Left renal cortex interstitium (tissue), 4 donors: ENCODE results near the gene DNAJC2. TPM values are rescaled to one million over a fixed set of nuclear protein-coding genes. Genes with fewer than 3 reads are reported as not detected.
"Not testable (repeated sequence)": the region's sequence is repeated elsewhere in the genome, so short reads cannot be mapped to it uniquely, and the experiment has no call there.

Experiments
- DNase-seq, 4 donors: peaks; one replicate each; pipeline ENCODE4 v3.0.0-alpha.2; 2013; ENCODE audit warnings: low read depth in 4 of 4, low spot score in 2 of 4, missing footprints in 1 of 4
- polyA plus RNA-seq, 4 donors: library from polyadenylated mRNA; unstranded; fragments of 120-200 nt; gene quantifications; one replicate each; pipeline ENCODE4 v1.2.1, GENCODE V29; 2013; ENCODE audit not compliant: insufficient read length in 4 of 4

Gene DNAJC2
- polyA plus RNA-seq, 4 donors, result 41.3 to 53.7 (median 51.3) TPM

DNA sequence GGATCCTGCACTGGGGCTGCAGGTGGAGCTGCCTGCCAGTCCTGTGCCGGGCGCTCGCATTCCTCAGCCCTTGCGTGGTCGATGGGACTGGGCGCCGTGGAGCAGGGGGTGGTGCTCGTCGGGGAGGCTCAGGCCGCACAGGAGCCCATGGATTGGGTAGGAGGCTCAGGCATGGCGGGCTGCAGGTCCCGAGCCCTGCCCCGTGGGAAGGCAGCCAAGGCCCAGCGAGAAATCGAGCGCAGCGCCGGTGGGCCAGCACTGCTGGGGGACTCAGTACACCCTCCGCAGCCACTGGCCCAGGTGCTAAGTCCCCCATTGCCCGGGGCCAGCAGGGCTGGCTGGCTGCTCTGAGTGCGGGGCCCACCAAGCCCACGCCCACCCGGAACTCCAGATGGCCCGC lies 69.7 kb downstream of the DNAJC2 start:
- DNase-seq, result not testable (repeated sequence)

DNA sequence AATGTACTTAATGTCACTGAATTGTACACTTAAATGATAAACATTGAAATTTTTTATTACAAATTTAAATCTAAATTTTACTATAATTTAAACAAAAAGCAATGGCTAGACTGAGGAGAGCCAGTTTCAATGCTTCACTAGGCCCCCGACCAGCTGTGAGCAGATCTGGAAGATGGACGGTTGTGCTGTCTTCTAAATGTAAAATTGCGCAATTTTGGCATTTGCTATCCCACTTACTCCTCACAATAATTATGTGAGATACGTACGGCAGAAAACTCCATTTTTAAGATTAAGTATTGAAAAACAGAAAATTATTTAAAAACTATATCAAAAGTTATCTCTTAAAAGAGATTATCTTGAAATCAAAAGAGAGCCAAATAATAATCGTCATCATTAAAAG lies 71.2 kb downstream of the DNAJC2 start:
- not testable (repeated sequence) for DNase-seq

DNA sequence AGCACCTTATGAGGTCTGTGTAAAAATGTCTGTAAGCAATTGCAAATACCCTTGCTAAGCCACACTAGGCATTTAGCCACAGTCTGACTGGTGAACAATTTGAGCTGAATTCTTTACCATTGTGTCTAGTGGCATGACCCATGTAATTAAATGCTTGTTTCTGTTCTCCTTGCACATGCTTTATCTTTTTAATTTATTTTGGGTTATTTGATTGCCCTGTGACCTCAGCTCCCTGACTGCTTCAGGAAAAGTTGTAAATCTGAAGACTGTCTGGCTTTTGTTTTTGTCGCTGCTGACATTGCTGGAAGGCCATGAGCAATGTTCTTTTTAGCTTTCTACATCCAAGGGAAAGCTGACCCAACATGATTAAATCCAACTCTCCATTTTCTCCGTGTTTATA lies 78.3 kb downstream of the DNAJC2 start:
- not testable (repeated sequence) for DNase-seq

DNA sequence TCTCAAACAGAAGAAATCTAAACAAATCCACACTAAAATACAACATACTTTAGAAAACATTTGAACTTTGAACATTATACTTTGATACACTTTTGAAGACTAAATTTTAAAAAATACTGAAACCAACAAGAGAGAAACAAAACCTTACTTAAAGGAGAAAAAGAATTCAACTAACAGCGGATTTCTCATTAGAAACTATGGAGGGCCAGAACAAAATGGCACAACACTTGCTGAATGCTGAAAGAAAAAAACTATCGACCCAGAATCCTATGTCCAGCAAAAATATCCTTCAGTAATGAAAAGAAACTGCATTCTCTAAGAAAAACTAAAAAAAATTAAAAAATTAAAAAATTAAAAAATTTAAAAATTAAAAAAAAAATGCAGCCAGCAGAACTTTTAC lies 80.5 kb downstream of the DNAJC2 start:
- not testable (repeated sequence) for DNase-seq

Other genes with a start within 250 kb of the DNAJC2 start
- 10 to 100 TPM; 27.0 to 50.5 (median 38.9) TPM for gene NAPEPLD, start 195.7 kb downstream of the DNAJC2 start, polyA plus RNA-seq
- 100 to 1,000 TPM in 2 of 4 donors, 10 to 100 TPM in 2; 83.8 to 118 (median 102) TPM for gene PMPCB, start 47.3 kb downstream of the DNAJC2 start, polyA plus RNA-seq
- 100 to 1,000 TPM in 3 of 4 donors, 10 to 100 TPM in 1; 99.0 to 127 (median 114) TPM for gene PSMC2, start 2.9 kb upstream of the DNAJC2 start, polyA plus RNA-seq
- under 1 TPM; 0.17 to 0.62 (median 0.41) TPM for gene SLC26A5, start 101.4 kb upstream of the DNAJC2 start, polyA plus RNA-seq